Body of pancreas (tissue), 4 donors: ENCODE results near the gene FXN. TPM values are rescaled to one million over a fixed set of nuclear protein-coding genes. Genes with fewer than 3 reads are reported as not detected.

ENCODE experiments used
- ATAC-seq: fragments of 150-250 bp; one replicate; pipeline ENCODE4 v1.9.1; 2016
- DNase-seq, 4 donors: peaks; one replicate each; pipeline ENCODE4 v3.0.0-alpha.2; 2019
- H3K27ac ChIP-seq, 4 donors: fragments of 200-600 bp; sonication (generic); 1 replicate in 3 of 4; 2 replicates in 1 of 4; pipeline versions ENCODE4 v1.5.1 to v1.6.1; 2016 to 2019; ENCODE audit warnings: mild to moderate bottlenecking in 1 of 4, mixed read lengths in 1 of 4, moderate library complexity in 1 of 4
- H3K27me3 ChIP-seq, 2 donors: fragments of 200-600 bp; sonication (generic); one replicate each; pipeline ENCODE4 v1.6.0; 2016; ENCODE audit warnings: mild to moderate bottlenecking in 1 of 2
- H3K36me3 ChIP-seq, 2 donors: fragments of 200-600 bp; sonication (generic); replicated peaks in 1 of 2; 2 replicates each; pipeline ENCODE4 v1.5.1; 2016; ENCODE audit warnings: low read depth in 2 of 2; ENCODE audit not compliant: insufficient read depth in 1 of 2
- H3K4me1 ChIP-seq: fragments of 200-600 bp; sonication (generic); one replicate; pipeline ENCODE4 v1.6.0; 2016
- H3K4me3 ChIP-seq, 2 donors: fragments of 200-600 bp; sonication (generic); 1 replicate in 1 of 2; 2 replicates in 1 of 2; pipeline ENCODE4 v1.5.1; 2016 to 2019
- H3K9me3 ChIP-seq, 3 donors: fragments of 200-600 bp; sonication (generic); 1 replicate in 2 of 3; 2 replicates in 1 of 3; pipeline ENCODE4 v1.5.1; 2016
- POLR2A ChIP-seq, 3 donors: fragments of 450-650 bp; IDR thresholded peaks; one replicate each; pipeline ENCODE4 v1.6.1; 2016; ENCODE audit warnings: antibody characterized with exemption in 3 of 3, mild to moderate bottlenecking in 2 of 3
- WGBS, 2 donors: methylation state at CpG; one replicate each; pipeline ENCODE4 v1.1.5; 2017; 5-methylcytosine and 5-hydroxymethylcytosine counted together
- intact Hi-C: fragments of 100-400 bp; cut with DNase I; formaldehyde crosslinking; loops from one replicate; pipeline ENCODE4 v1.15.1; 2023
- total RNA-seq, 2 donors: library from RNA; depleted of rRNA; stranded (reverse); fragments of >200 nt; gene quantifications; one replicate each; pipeline ENCODE4 v1.1.0, GENCODE V29; 2016
- TF ChIP-seq, protein P1 (sequence below), 7 experiments: fragments of 450-650 bp in 4 of 7; fragments of 200-600 bp in 3 of 7; sonication (generic) in 3 of 7; IDR thresholded peaks; one replicate each; pipeline ENCODE4 v1.5.1; 2016 to 2019; ENCODE audit warnings: antibody characterized with exemption in 7 of 7

Gene FXN
- total RNA-seq, 2 donors from 2014 or later: 3.1 to 6.9 TPM

DNA sequence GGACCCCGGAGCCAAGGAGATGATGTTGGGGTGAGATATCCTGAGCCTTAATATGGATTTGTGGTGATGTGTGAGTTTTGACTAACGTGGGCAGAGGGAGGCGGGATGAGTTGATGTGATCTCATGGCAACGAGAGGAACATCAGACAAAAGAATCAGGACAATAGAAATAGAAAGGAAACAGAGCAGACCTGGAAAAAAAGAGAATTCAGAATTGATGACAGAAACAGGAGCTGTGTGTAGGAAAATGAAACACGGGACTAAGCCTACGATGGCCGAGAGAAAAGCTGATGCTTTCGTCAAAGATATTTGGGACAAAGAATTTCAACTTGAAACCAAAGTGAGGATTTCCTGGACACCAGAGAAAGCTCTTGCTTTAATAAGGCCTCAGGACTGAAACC lies 32.5 kb upstream of the FXN start:
- no peaks in the 10 kb centered on the region for H3K9me3 ChIP-seq
- no peak for ATAC-seq
- H3K27me3 ChIP-seq: no peaks in the 10 kb centered on the region
- H3K4me3 ChIP-seq: no peak overlapping the region
- DNase-seq: no peak
- H3K36me3 ChIP-seq: no peaks in the 10 kb centered on the region
- intact Hi-C loops: no loop called here
- WGBS, 2 donors: 78 to 82% methylated on average over 8 of the region's 8 CpGs
- peaks cover 13% of the 10 kb centered on the region for H3K4me1 ChIP-seq
- TF ChIP-seq POLR2A (IDR thresholded peaks at IDR 0.05): no peak
- TF ChIP-seq, protein P1, sequence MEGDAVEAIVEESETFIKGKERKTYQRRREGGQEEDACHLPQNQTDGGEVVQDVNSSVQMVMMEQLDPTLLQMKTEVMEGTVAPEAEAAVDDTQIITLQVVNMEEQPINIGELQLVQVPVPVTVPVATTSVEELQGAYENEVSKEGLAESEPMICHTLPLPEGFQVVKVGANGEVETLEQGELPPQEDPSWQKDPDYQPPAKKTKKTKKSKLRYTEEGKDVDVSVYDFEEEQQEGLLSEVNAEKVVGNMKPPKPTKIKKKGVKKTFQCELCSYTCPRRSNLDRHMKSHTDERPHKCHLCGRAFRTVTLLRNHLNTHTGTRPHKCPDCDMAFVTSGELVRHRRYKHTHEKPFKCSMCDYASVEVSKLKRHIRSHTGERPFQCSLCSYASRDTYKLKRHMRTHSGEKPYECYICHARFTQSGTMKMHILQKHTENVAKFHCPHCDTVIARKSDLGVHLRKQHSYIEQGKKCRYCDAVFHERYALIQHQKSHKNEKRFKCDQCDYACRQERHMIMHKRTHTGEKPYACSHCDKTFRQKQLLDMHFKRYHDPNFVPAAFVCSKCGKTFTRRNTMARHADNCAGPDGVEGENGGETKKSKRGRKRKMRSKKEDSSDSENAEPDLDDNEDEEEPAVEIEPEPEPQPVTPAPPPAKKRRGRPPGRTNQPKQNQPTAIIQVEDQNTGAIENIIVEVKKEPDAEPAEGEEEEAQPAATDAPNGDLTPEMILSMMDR (IDR thresholded peaks at IDR 0.05): no peak
- H3K27ac ChIP-seq: no peak overlapping the region

DNA sequence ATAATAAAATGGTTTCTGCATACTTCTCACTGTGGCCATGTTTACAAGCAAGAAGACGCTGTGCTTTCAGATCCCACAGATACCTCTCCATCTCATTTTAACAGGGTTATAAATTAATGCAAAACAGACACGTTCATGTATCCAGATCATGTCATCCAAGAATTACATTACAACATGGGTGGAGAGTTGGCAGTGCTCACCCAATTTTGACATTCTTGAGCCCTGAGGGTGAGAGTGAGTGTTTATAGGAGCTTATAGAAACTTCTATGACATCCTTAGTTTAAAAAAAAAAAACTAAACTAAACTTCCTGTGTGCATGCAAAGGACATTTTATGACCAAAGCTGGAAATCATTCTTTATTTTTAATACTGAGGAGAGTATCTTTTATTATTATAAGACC lies 30.7 kb upstream of the FXN start:
- no peak overlapping the region for H3K4me3 ChIP-seq
- TF ChIP-seq, protein P1 (IDR thresholded peaks at IDR 0.05): no peak
- no peak for TF ChIP-seq POLR2A (IDR thresholded peaks at IDR 0.05)
- no peak for ATAC-seq
- intact Hi-C loops: no loop called here
- no peaks in the 10 kb centered on the region for H3K36me3 ChIP-seq
- WGBS, 2 donors: 58 to 69% methylated on average over 2 of the region's 2 CpGs
- no peaks in the 10 kb centered on the region for H3K4me1 ChIP-seq
- H3K27me3 ChIP-seq: no peaks in the 10 kb centered on the region
- H3K9me3 ChIP-seq: no peaks in the 10 kb centered on the region
- DNase-seq: no peak
- no peak overlapping the region for H3K27ac ChIP-seq

DNA sequence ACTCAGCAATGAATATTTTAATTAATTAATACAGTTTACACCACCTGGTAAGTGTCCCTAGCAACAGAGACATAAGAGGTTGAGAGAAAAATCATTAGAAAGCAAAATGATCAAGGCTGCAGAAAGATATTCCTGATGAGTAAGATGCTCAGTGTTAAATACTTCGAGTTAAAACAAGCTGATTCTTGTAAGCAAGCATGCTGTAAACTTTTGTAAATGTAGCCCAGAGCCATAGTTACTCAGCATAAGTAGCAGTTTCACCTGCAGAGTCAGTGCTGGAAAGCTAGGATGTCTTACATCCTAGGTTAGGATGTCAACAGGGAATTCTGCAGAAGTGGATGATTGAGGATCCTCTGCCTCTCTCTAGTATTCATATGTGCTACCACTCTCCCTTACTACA lies 25.8 kb upstream of the FXN start:
- intact Hi-C loops: no loop called here
- 57 to 69% methylated on average over 1 of the region's 1 CpG for WGBS, 2 donors
- no peak overlapping the region for H3K4me3 ChIP-seq
- ATAC-seq (no peak), DNase-seq (no peak)
- H3K36me3 ChIP-seq: no peaks in the 10 kb centered on the region
- no peaks in the 10 kb centered on the region for H3K9me3 ChIP-seq
- no peak overlapping the region for H3K27ac ChIP-seq
- H3K4me1 ChIP-seq: no peaks in the 10 kb centered on the region
- TF ChIP-seq, protein P1 (IDR thresholded peaks at IDR 0.05): no peak
- no peak for TF ChIP-seq POLR2A (IDR thresholded peaks at IDR 0.05)
- H3K27me3 ChIP-seq: no peaks in the 10 kb centered on the region

DNA sequence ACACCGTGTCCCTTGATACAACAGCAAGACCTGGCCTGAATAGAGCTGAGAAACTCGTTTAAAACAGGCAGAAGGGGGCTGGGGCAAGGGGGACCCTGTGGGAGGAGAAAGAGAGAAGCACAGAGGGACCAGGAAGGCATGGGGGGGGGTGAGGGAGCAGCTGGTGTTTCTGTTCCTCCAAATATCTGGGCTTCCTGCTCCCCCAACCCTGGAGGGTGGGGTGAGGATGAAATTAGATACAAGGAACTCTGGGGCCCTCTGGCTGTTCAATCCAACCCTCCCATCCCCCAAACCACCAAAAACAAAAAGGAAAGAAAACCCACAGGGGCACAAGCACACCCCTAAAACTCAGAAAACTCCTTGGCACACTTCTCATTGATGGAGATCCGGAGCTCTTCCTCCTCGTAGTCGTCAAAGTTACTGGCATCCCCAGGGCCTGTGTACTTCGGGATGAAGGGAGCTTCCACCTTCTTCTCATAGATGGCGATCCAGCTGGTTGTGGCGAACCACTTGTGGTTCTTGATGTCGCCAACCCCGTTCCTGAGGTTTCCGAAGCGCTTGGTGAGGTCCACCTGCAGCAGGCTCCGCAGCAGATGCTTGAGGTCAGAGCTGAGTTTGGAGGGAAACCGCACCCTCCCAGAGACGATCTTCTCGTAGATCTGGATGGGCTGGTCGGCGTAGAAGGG lies 22.7 kb upstream of the FXN start:
- Histone ChIP-seq H3K36me3 (no peaks in the 10 kb centered on the region), H3K27ac (no peak overlapping the region), H3K9me3 (no peaks in the 10 kb centered on the region), H3K4me1 (no peaks in the 10 kb centered on the region), H3K4me3 (no peak overlapping the region), H3K27me3 (no peaks in the 10 kb centered on the region)
- ATAC-seq: no peak
- no peak for DNase-seq
- TF ChIP-seq, protein P1 (IDR thresholded peaks at IDR 0.05): no peak
- no peak for TF ChIP-seq POLR2A (IDR thresholded peaks at IDR 0.05)
- intact Hi-C loops: no loop called here
- 78 to 90% methylated on average over 17 to 18 of the region's 18 CpGs for WGBS, 2 donors

DNA sequence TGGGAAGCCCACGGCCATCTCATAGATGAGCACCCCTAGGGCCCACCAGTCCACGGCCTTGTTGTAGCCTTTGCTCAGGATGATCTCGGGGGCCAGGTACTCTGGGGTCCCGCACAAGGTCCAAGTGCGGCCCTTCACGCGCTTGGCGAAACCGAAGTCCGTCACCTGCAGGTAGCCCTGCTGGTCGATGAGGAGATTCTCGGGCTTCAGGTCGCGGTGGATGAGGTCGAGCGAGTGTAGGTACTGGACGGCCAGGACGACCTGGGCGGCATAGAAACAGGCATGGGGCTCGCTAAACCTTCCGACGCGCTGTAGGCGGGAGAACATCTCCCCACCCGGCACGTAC lies 22.2 kb upstream of the FXN start:
- ATAC-seq: no peak
- intact Hi-C loops: no loop called here
- TF ChIP-seq, protein P1 (IDR thresholded peaks at IDR 0.05): no peak
- no peak for TF ChIP-seq POLR2A (IDR thresholded peaks at IDR 0.05)
- Histone ChIP-seq H3K36me3 (no peaks in the 10 kb centered on the region), H3K4me3 (no peak overlapping the region), H3K9me3 (no peaks in the 10 kb centered on the region), H3K4me1 (no peaks in the 10 kb centered on the region), H3K27ac (no peak overlapping the region), H3K27me3 (no peaks in the 10 kb centered on the region)
- DNase-seq: no peak
- 93 to 100% methylated on average over 25 of the region's 26 CpGs for WGBS, 2 donors
